ENCODE measurements around the gene MAGIX. TPM values are rescaled to one million over a fixed set of nuclear protein-coding genes. Genes with fewer than 3 reads are reported as not detected.
"Not testable (repeated sequence)": the region's sequence is repeated elsewhere in the genome, so short reads cannot be mapped to it uniquely, and the experiment has no call there.

MAGIX gene
- 1.3 TPM for total RNA-seq
- 3.0 TPM for polyA plus RNA-seq
- long read RNA-seq, donor 1, result 0 reads
- long read RNA-seq, donor 2, result 0 reads
- long read RNA-seq, donor 3, result 0 reads
- long read RNA-seq, donor 4, partial matches to known transcripts, result 13 of 13 reads
- long read RNA-seq, donor 4, other reads (novel, unspliced or antisense), result 0 of 13 reads
- long read RNA-seq, donor 5, result 0 reads
- long read RNA-seq, donor 6, result 0 reads
- long read RNA-seq, donor 7, partial matches to known transcripts, result 0 of 2 reads
- long read RNA-seq, donor 7, other reads (novel, unspliced or antisense), result 0 of 2 reads
- long read RNA-seq, donor 8, result 0 reads
- long read RNA-seq, donor 9, result 0 reads
- long read RNA-seq, donor 10, partial matches to known transcripts, result 0 of 1 reads
- long read RNA-seq, donor 10, other reads (novel, unspliced or antisense), result 0 of 1 reads

DNA sequence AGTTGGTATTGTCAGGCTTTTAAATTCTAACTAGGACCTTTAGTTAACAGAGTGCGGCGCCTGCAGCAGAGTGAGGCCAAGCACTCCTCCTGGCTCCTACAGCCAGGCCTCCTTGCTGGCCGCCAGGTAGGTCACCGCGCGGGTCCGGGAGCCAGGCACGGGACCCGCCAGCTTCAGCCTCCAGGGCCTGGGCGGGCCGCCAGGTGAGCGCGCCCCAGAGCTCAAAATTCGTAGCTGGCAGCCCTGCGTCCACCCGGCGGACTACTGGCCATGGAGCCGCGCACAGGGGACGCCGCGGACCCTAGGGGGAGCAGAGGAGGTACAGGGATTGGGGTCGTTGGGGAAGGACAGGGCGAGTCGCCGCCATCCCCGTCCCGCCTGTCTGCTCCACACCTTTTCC is at the start of gene MAGIX:
MAGIX (plus strand) TSS at position 139 of the 400 bp plus-strand sequence; CDS start at position 271, 132 bp downstream.
- Histone ChIP-seq H3K4me3 (ENCODE audit: low read length in 2 of 2) (peak within 1 kb of the TSS; percentile 43 to 47), H3K4me1 (ENCODE audit: control insufficient read depth in 2 of 2, insufficient read depth in 2 of 2, low read length in 2 of 2) (peaks cover 6 to 26% of the 10 kb centered on the region in 2 donors), H3K27me3 (ENCODE audit: control insufficient read depth in 2 of 2, insufficient read depth in 1 of 2, low read length in 1 of 2) (no peaks in the 10 kb centered on the region), H3K27ac (ENCODE audit: low read depth in 1 of 2, low read length in 1 of 2) (no peak within 1 kb of the TSS), H3K36me3 (ENCODE audit: control insufficient read depth in 2 of 2, insufficient read depth in 2 of 2, low read length in 1 of 2) (no peaks in the 10 kb centered on the region), H3K9me3 (ENCODE audit: control insufficient read depth in 2 of 2, insufficient read depth in 1 of 2, low read length in 1 of 2) (peaks cover 0 to 17% of the 10 kb centered on the region in 2 donors)
- DNase-seq (ENCODE audit: low read depth in 6 of 9, low spot score in 9 of 9), result no peak
- 95% methylated on average over 28 of the region's 28 CpGs for WGBS

DNA sequence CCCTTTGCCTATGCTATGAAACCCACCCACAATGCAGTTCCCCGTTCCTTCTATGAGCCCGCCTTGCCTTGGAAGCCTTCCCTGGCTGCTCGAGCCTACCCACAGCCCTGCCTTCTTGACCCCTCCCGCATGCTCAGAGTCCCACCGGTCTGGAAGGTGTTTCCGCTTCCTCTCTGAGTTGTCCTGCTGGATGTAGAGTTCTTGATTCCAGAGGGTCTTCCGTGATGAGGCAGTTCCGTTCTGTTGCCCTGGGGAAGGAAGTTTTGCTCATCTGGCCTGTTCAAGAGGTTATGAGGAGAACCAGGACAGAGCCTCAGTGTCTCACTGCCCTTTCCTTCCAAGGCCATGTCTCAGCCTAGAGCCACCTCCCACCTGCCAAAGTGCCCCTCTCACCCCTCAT is 46.5 kb upstream of the MAGIX start:
- Histone ChIP-seq H3K27me3 (ENCODE audit: control insufficient read depth in 2 of 2, insufficient read depth in 1 of 2, low read length in 1 of 2) (no peaks in the 10 kb centered on the region), H3K27ac (ENCODE audit: low read depth in 1 of 2, low read length in 1 of 2) (no peak overlapping the region), H3K9me3 (ENCODE audit: control insufficient read depth in 2 of 2, insufficient read depth in 1 of 2, low read length in 1 of 2) (no peaks in the 10 kb centered on the region), H3K4me1 (ENCODE audit: control insufficient read depth in 2 of 2, insufficient read depth in 2 of 2, low read length in 2 of 2) (no peaks in the 10 kb centered on the region), H3K4me3 (ENCODE audit: low read length in 2 of 2) (no peak overlapping the region), H3K36me3 (ENCODE audit: control insufficient read depth in 2 of 2, insufficient read depth in 2 of 2, low read length in 1 of 2) (peaks cover 46 to 59% of the 10 kb centered on the region in 2 donors)
- WGBS, result 97% methylated on average over 8 of the region's 8 CpGs
- no peak for DNase-seq (ENCODE audit: low read depth in 6 of 9, low spot score in 9 of 9)

GRCh38 chrX:49116716-49117115 is 45.8 kb upstream of the MAGIX start:
- H3K27me3 ChIP-seq (ENCODE audit: control insufficient read depth in 2 of 2, insufficient read depth in 1 of 2, low read length in 1 of 2), result no peaks in the 10 kb centered on the region
- no peaks in the 10 kb centered on the region for H3K4me1 ChIP-seq (ENCODE audit: control insufficient read depth in 2 of 2, insufficient read depth in 2 of 2, low read length in 2 of 2)
- H3K27ac ChIP-seq (ENCODE audit: low read depth in 1 of 2, low read length in 1 of 2), result no peak overlapping the region
- peaks cover 49 to 62% of the 10 kb centered on the region in 2 donors for H3K36me3 ChIP-seq (ENCODE audit: control insufficient read depth in 2 of 2, insufficient read depth in 2 of 2, low read length in 1 of 2)
- no peak overlapping the region for H3K4me3 ChIP-seq (ENCODE audit: low read length in 2 of 2)
- WGBS, result 98% methylated on average over 5 of the region's 5 CpGs
- H3K9me3 ChIP-seq (ENCODE audit: control insufficient read depth in 2 of 2, insufficient read depth in 1 of 2, low read length in 1 of 2), result no peaks in the 10 kb centered on the region
- no peak for DNase-seq (ENCODE audit: low read depth in 6 of 9, low spot score in 9 of 9)

DNA sequence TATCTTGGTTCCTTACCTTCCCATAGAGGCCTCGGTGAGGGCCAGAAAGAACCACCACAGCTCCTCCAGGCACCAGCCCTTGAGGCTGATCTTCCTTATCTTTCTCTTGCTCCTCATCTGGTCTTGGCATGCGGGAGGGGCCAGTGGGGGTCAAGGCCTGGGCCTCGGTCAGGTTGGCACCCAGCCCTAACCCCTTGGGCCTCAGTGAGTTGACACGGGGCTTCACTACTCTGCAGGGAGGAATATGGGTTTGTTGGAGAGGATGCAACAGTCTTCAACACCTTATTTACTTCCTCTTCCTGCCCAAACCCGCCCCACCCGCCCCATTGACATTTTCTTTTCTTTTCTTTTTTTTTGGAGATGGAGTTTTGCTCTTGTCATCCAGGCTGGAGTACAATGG is 45.0 kb upstream of the MAGIX start:
- DNase-seq (ENCODE audit: low read depth in 6 of 9, low spot score in 9 of 9), result no peak
- no peak overlapping the region for H3K27ac ChIP-seq (ENCODE audit: low read depth in 1 of 2, low read length in 1 of 2)
- H3K4me1 ChIP-seq (ENCODE audit: control insufficient read depth in 2 of 2, insufficient read depth in 2 of 2, low read length in 2 of 2), result peaks cover 1 to 3% of the 10 kb centered on the region in 2 donors
- H3K27me3 ChIP-seq (ENCODE audit: control insufficient read depth in 2 of 2, insufficient read depth in 1 of 2, low read length in 1 of 2), result no peaks in the 10 kb centered on the region
- H3K4me3 ChIP-seq (ENCODE audit: low read length in 2 of 2), result no peak overlapping the region
- 92% methylated on average over 6 of the region's 6 CpGs for WGBS
- no peaks in the 10 kb centered on the region for H3K9me3 ChIP-seq (ENCODE audit: control insufficient read depth in 2 of 2, insufficient read depth in 1 of 2, low read length in 1 of 2)
- H3K36me3 ChIP-seq (ENCODE audit: control insufficient read depth in 2 of 2, insufficient read depth in 2 of 2, low read length in 1 of 2), result peaks cover 42 to 56% of the 10 kb centered on the region in 2 donors

DNA sequence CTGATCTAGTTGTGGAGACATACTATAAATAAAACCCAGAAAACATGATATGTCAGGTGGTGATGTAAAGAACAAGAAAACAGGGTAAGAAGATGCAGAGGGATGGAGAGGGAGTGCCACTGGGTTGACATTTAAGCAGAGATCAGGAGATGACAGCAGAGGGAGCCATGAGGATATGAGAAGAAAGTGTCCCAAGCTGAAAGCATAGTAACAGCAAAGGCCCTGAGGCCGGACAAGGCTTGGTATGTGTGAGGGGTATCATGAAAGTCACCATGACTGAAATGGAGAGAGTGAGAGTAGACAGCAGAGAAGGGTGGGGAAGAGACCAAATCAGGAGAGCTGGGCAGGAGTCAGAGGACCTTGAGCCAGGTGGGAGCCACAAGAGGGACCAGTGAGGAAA is 42.5 kb upstream of the MAGIX start:
- Histone ChIP-seq H3K36me3 (ENCODE audit: control insufficient read depth in 2 of 2, insufficient read depth in 2 of 2, low read length in 1 of 2) (peaks cover 31 to 40% of the 10 kb centered on the region in 2 donors), H3K4me3 (ENCODE audit: low read length in 2 of 2) (no peak overlapping the region), H3K27me3 (ENCODE audit: control insufficient read depth in 2 of 2, insufficient read depth in 1 of 2, low read length in 1 of 2) (no peaks in the 10 kb centered on the region), H3K27ac (ENCODE audit: low read depth in 1 of 2, low read length in 1 of 2) (no peak overlapping the region), H3K9me3 (ENCODE audit: control insufficient read depth in 2 of 2, insufficient read depth in 1 of 2, low read length in 1 of 2) (no peaks in the 10 kb centered on the region), H3K4me1 (ENCODE audit: control insufficient read depth in 2 of 2, insufficient read depth in 2 of 2, low read length in 2 of 2) (peaks cover 6 to 9% of the 10 kb centered on the region in 2 donors)
- no peak for DNase-seq (ENCODE audit: low read depth in 6 of 9, low spot score in 9 of 9)
- 96% methylated on average over 1 of the region's 1 CpG for WGBS

GRCh38 chrX:49122499-49122898 is 40.1 kb upstream of the MAGIX start:
- WGBS, result 97% methylated on average over 5 of the region's 5 CpGs
- H3K27me3 ChIP-seq (ENCODE audit: control insufficient read depth in 2 of 2, insufficient read depth in 1 of 2, low read length in 1 of 2), result no peaks in the 10 kb centered on the region
- DNase-seq (ENCODE audit: low read depth in 6 of 9, low spot score in 9 of 9), result no peak
- H3K36me3 ChIP-seq (ENCODE audit: control insufficient read depth in 2 of 2, insufficient read depth in 2 of 2, low read length in 1 of 2), result peaks cover 14 to 18% of the 10 kb centered on the region in 2 donors
- H3K4me1 ChIP-seq (ENCODE audit: control insufficient read depth in 2 of 2, insufficient read depth in 2 of 2, low read length in 2 of 2), result peaks cover 6 to 9% of the 10 kb centered on the region in 2 donors
- no peak overlapping the region for H3K27ac ChIP-seq (ENCODE audit: low read depth in 1 of 2, low read length in 1 of 2)
- no peaks in the 10 kb centered on the region for H3K9me3 ChIP-seq (ENCODE audit: control insufficient read depth in 2 of 2, insufficient read depth in 1 of 2, low read length in 1 of 2)
- peak overlapping the region; percentile 82 to 83 for H3K4me3 ChIP-seq (ENCODE audit: low read length in 2 of 2)

DNA sequence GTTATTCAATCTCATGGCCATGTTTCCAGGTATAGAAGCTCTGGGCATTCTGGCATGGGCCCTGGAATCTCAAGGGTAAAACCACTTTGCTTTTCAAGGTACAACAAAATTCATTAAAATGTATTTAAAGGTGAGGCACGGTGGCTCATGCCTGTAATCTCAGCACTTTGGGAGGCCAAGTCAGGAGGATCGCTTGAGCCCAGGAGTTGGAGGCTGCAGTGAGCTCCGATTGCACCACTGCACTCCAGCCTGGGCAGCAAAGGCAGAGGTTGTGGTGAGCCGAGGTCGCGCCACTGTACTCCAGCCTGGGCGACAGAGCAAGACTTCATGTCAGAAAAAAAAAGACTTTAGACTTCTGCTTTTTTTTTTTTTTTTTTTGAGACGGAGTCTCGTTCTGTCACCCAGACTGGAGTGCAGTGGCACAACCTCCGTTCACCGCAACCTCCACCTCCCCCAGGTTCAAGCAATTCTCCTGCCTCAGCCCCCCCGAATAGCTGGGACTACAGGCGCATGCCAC is 34.8 kb upstream of the MAGIX start:
- H3K4me1 ChIP-seq (ENCODE audit: control insufficient read depth in 2 of 2, insufficient read depth in 2 of 2, low read length in 2 of 2); H3K27ac ChIP-seq (ENCODE audit: low read depth in 1 of 2, low read length in 1 of 2); H3K4me3 ChIP-seq (ENCODE audit: low read length in 2 of 2); H3K36me3 ChIP-seq (ENCODE audit: control insufficient read depth in 2 of 2, insufficient read depth in 2 of 2, low read length in 1 of 2); H3K27me3 ChIP-seq (ENCODE audit: control insufficient read depth in 2 of 2, insufficient read depth in 1 of 2, low read length in 1 of 2); H3K9me3 ChIP-seq (ENCODE audit: control insufficient read depth in 2 of 2, insufficient read depth in 1 of 2, low read length in 1 of 2); DNase-seq (ENCODE audit: low read depth in 6 of 9, low spot score in 9 of 9): not testable (repeated sequence)
- WGBS, result 53% methylated on average over 13 of the region's 13 CpGs

- WGBS, result 36% methylated on average over 4 of the region's 4 CpGs
- no peaks in the 10 kb centered on the region for H3K4me1 ChIP-seq (ENCODE audit: control insufficient read depth in 2 of 2, insufficient read depth in 2 of 2, low read length in 2 of 2)
- H3K9me3 ChIP-seq (ENCODE audit: control insufficient read depth in 2 of 2, insufficient read depth in 1 of 2, low read length in 1 of 2), result no peaks in the 10 kb centered on the region
- peak in 2 of 9 donors; percentile 4 to 21 for DNase-seq (ENCODE audit: low read depth in 6 of 9, low spot score in 9 of 9)
- no peak overlapping the region for H3K4me3 ChIP-seq (ENCODE audit: low read length in 2 of 2)
- no peak overlapping the region for H3K27ac ChIP-seq (ENCODE audit: low read depth in 1 of 2, low read length in 1 of 2)
- no peaks in the 10 kb centered on the region for H3K36me3 ChIP-seq (ENCODE audit: control insufficient read depth in 2 of 2, insufficient read depth in 2 of 2, low read length in 1 of 2)
- no peaks in the 10 kb centered on the region for H3K27me3 ChIP-seq (ENCODE audit: control insufficient read depth in 2 of 2, insufficient read depth in 1 of 2, low read length in 1 of 2)
These were observed 33.1 kb upstream of the MAGIX start for GRCh38 chrX:49129427-49129826.

GRCh38 chrX:49132275-49132674 is 30.3 kb upstream of the MAGIX start:
- not testable (repeated sequence) for H3K4me3 ChIP-seq (ENCODE audit: low read length in 2 of 2); H3K27me3 ChIP-seq (ENCODE audit: control insufficient read depth in 2 of 2, insufficient read depth in 1 of 2, low read length in 1 of 2); H3K36me3 ChIP-seq (ENCODE audit: control insufficient read depth in 2 of 2, insufficient read depth in 2 of 2, low read length in 1 of 2); H3K9me3 ChIP-seq (ENCODE audit: control insufficient read depth in 2 of 2, insufficient read depth in 1 of 2, low read length in 1 of 2); H3K4me1 ChIP-seq (ENCODE audit: control insufficient read depth in 2 of 2, insufficient read depth in 2 of 2, low read length in 2 of 2); DNase-seq (ENCODE audit: low read depth in 6 of 9, low spot score in 9 of 9); H3K27ac ChIP-seq (ENCODE audit: low read depth in 1 of 2, low read length in 1 of 2)
- WGBS, result 90% methylated on average over 7 of the region's 7 CpGs

Data from thymus (tissue), 14 donors.